NCI-H2196 (cell line): ENCODE data around the gene PAQR4.
"Not testable (repeated sequence)": the region's sequence is repeated elsewhere in the genome, so short reads cannot be mapped to it uniquely, and the experiment has no call there.

ENCODE experiments used
- DNase-seq: peaks from one replicate; lab custom pipeline; 2025; ENCODE audit not compliant: unreplicated experiment; lab: John Stamatoyannopoulos, UW

PAQR4 gene

GRCh38 chr16:2943716-2944115, 25.4 kb upstream of the PAQR4 start:
- DNase-seq, result not testable (repeated sequence)

GRCh38 chr16:2946649-2947048, 22.5 kb upstream of the PAQR4 start:
- DNase-seq, result no peak

GRCh38 chr16:2948807-2949704, 20.1 kb upstream of the PAQR4 start:
- no peak for DNase-seq

- DNase-seq, result no peak
Measured at GRCh38 chr16:2949705-2950352, 19.3 kb upstream of the PAQR4 start.

- no peak for DNase-seq
Measured at GRCh38 chr16:2950353-2950724, 18.8 kb upstream of the PAQR4 start.

DNA sequence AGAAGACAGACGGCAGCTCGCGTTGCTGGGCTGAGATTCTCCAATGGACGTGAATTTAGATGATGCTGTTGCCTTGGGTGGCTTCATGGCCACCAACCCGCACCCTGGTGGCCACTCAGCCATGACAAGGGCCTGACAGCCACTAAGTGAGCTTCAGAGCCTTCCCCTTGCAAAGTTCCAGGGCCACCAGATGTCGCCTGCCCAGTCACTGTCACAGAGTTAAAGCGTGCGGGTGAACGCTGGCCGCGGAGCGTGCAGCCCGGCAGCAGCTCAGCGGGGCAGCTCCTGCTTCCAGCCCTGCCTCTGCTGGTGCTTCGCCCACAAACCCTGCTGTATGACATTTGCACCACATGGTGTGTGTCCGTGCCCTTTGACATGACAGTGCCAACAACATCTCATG, 18.4 kb upstream of the PAQR4 start:
- no peak for DNase-seq

DNA sequence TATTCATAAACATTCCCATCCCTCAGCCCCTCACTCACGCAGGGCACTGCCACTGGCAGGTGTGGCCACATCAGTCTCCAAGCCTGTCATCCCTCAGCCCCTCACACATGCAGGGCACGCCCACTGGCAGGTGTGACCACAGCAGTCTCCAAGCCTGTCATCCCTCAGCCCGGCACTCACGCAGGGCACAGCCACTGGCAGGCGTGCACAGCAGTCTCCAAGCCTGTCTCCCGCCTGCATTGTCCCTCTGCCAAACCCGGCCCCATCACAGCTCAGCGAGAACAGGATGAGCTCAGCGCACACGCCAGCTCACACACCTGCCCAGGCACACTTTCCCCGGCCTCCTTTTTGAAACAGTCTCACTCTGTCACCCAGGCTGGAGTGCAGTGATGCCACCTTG, 16.5 kb upstream of the PAQR4 start:
- DNase-seq, result peak; percentile 38

GRCh38 chr16:2953706-2954627, 15.2 kb upstream of the PAQR4 start:
- DNase-seq, result no peak

- no peak for DNase-seq
Measured at GRCh38 chr16:2954656-2955381, 14.3 kb upstream of the PAQR4 start.

DNA sequence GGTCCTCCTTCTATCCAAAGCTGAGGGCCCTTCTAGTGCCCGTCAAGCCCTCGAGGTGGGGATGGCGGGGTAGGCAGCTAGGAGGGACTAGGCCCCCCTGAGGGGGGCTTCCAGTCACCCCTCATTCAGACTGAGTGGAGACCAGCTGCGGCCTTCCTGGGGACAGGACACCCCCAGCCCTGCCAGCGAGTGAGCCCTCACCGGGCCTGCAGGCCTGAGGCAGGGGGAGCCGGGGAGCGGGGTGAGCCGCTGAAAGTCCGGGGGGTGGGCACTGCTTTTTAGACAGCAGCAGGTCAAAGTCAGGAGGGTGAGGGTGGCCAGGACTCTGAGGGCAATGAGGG, 13.7 kb upstream of the PAQR4 start:
- DNase-seq, result no peak

- DNase-seq, result no peak
Measured at GRCh38 chr16:2955779-2956578, 13.2 kb upstream of the PAQR4 start.

DNA sequence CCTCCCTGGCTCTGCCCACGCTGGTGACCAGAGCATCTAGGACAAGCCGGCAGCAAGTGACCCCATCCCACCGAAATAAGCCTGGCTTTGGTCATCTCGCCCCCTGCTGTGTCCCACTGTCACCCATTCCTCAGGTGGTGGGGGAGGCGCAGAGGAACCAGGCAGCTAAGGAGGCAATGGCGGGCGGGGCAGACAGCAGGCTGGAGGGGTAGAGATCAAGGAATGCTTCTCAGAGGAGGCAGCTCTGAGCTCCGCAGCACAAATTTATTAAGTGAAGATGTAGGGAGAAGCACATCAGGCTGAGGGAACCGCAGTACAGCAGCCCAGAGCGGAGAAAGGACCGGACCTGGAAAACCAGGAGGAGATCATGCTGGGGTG, 12.6 kb upstream of the PAQR4 start:
- DNase-seq, result no peak

- DNase-seq, result no peak
Measured at GRCh38 chr16:2959206-2959605, 9.9 kb upstream of the PAQR4 start.

DNA sequence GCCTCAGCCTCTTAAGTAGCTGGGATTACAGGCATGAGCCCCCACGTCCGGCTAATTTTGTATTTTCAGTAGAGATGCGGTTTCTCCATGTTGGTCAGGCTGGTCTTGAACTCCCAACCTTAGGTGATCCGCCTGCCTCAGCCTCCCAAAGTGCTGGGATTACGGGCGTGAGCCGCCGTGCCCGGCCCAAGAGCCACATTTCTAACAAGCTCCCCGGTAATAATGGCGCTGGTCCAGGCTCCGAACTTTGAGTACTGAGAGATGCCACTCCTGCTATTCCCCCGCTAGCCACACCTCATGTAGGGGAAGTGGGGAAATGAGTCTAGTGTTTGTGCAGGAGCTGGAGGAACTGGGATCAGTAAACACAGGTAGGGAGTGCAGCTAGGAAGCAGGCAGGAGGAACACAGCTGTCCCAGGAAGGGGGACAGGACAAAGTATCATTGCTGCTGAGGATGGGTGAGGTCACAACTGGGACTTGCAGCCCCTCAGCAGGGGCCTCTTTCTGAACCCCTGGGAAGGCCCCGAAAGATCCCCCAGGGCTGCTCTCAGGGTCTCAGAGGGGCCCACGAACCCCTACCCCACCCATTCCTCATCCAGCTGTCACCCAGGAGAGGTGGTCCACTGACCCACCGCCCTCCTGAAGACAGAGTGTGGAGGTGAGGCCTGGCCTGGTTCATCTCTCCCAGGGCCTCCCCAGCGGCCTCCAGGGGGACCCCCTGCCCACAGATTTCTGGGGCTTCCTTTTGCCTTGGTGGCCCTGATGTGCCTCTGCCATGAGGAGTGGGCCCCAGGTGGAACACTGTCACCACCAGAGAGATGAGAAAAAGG, 8.8 kb upstream of the PAQR4 start:
- no peak for DNase-seq

- no peak for DNase-seq
Measured at GRCh38 chr16:2962334-2963073, 6.6 kb upstream of the PAQR4 start.

DNA sequence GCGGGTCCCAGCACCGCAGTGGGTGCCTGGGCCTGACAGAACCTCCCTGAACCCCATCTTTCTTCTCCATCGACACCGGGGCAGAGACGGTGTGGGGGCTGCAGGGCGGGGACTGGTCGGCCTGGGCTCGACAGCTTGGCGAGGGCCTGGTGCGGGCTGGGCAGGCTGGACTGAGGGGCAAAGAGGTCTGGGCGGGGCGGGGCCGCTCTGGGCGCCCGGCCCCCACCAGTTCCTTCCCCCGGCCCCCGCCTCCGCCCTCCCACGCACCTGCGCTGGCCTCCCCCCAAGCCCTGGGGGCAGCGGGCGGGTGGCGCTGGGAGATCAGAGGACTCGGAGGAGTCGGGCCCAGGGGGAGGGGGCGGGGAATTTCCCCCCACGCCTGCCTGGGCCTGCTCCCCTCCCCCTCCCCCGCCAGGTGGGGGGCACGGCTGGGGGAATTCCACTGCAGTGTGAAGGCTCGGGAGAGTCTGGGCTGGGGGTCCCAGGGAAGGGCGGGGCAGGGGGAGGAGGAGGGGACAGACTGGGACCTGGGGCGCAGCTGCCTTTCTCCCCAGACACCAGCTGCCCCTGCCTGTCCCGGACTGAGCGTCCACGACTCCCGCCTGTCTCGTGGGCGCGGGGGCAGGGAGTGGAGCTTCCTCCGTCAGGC, 6.0 kb upstream of the PAQR4 start:
- no peak for DNase-seq

- peak; percentile 69 for DNase-seq
Measured at GRCh38 chr16:2963723-2964474, 5.2 kb upstream of the PAQR4 start, which contains the start of gene KREMEN2. KREMEN2 (plus strand) TSS chr16:2964275; CDS start chr16:2964521, 246 bp downstream.
